ENCODE data around the gene OR8D4. TPM values are rescaled to one million over a fixed set of nuclear protein-coding genes. Genes with fewer than 3 reads are reported as not detected.

The OR8D4 gene
- total RNA-seq, 1 donor from 2014 or later: not detected

DNA sequence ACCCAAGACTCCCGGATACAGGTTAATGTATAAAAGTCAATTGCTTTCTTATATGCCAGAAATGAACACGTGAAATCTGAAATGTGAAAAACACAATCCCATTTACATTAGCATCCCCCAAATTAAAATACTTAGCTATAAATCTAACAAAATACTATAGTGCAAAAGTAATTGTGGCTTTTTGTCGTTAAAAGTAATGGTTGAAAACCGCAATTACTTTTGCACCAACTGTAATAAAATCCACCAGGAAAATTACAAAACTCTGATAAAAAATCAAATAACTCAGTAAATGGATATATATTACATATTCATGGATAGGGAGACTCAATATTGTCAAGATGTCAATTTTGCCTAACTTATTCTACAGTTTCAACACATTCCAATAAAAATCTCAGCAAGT is 21.1 kb upstream of the OR8D4 start:
- Mint-ChIP-seq H3K27me3 (ENCODE audit: low read depth) (peaks cover 4% of the 10 kb centered on the region), H3K4me3 (ENCODE audit: unreplicated experiment) (no peak overlapping the region), H3K36me3 (ENCODE audit: low read depth) (no peaks in the 10 kb centered on the region), H3K4me1 (ENCODE audit: low read depth) (no peaks in the 10 kb centered on the region), H3K27ac (ENCODE audit: unreplicated experiment) (no peak overlapping the region), H3K9me3 (ENCODE audit: low read depth) (peaks cover 8% of the 10 kb centered on the region)
- TF ChIP-seq, protein P1, sequence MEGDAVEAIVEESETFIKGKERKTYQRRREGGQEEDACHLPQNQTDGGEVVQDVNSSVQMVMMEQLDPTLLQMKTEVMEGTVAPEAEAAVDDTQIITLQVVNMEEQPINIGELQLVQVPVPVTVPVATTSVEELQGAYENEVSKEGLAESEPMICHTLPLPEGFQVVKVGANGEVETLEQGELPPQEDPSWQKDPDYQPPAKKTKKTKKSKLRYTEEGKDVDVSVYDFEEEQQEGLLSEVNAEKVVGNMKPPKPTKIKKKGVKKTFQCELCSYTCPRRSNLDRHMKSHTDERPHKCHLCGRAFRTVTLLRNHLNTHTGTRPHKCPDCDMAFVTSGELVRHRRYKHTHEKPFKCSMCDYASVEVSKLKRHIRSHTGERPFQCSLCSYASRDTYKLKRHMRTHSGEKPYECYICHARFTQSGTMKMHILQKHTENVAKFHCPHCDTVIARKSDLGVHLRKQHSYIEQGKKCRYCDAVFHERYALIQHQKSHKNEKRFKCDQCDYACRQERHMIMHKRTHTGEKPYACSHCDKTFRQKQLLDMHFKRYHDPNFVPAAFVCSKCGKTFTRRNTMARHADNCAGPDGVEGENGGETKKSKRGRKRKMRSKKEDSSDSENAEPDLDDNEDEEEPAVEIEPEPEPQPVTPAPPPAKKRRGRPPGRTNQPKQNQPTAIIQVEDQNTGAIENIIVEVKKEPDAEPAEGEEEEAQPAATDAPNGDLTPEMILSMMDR (IDR thresholded peaks at IDR 0.05): no peak
- no peak for DNase-seq (ENCODE audit: low spot score)

DNA sequence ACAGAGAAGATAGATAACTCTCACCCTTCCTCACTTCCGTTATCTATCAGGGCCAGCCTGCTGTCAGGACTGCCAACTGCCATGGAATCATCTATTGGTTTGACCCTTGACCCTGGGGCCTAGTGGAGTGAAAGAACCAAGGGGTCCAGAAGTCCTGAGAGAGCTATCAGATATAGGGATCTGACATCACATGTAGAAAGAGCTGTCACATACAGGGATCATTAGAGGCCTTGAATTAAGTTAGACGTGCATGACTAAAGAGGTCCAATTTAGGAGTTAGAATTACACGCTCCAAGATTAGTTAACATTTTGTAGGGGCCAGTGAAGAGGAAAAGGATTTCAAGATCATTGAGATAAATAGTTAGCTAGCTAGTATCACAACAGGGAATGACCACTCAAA is 16.4 kb upstream of the OR8D4 start, which contains the start of gene TMEM225:
TMEM225 (minus strand) TSS at position 101 of the 400 bp plus-strand sequence. CDS start 245 bp downstream, outside the sequence.
- DNase-seq (ENCODE audit: low spot score): no peak
- H3K9me3 Mint-ChIP-seq (ENCODE audit: low read depth): peaks cover 1% of the 10 kb centered on the region
- no peak within 1 kb of the TSS for H3K27ac Mint-ChIP-seq (ENCODE audit: unreplicated experiment)
- H3K4me1 Mint-ChIP-seq (ENCODE audit: low read depth): no peaks in the 10 kb centered on the region
- H3K36me3 Mint-ChIP-seq (ENCODE audit: low read depth): no peaks in the 10 kb centered on the region
- no peak within 1 kb of the TSS for H3K4me3 Mint-ChIP-seq (ENCODE audit: unreplicated experiment)
- TF ChIP-seq, protein P1 (IDR thresholded peaks at IDR 0.05): no peak
- peaks cover 1% of the 10 kb centered on the region for H3K27me3 Mint-ChIP-seq (ENCODE audit: low read depth)

DNA sequence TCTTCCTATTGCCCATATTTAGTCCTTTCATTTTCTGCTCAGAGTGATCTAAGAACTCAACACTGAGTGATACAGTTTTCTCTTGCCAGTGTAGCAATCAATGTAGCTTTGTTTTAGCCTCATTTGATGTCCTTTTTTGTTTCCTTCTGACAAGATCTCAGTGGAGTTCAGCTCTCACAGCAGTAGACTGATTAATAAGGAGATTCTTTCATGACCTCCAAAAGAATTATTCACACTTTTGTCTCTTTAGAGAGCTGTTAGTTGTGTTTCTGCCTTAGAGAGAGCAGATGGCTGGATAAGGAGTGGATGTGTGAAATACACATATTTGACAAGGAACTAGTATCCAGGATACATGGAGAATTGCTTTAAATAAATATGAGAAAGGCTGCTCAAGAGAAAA is 9.9 kb upstream of the OR8D4 start:
- Mint-ChIP-seq H3K9me3 (ENCODE audit: low read depth) (no peaks in the 10 kb centered on the region), H3K27me3 (ENCODE audit: low read depth) (peaks cover 8% of the 10 kb centered on the region), H3K4me1 (ENCODE audit: low read depth) (no peaks in the 10 kb centered on the region), H3K4me3 (ENCODE audit: unreplicated experiment) (no peak overlapping the region), H3K36me3 (ENCODE audit: low read depth) (no peaks in the 10 kb centered on the region), H3K27ac (ENCODE audit: unreplicated experiment) (no peak overlapping the region)
- DNase-seq (ENCODE audit: low spot score): no peak
- TF ChIP-seq, protein P1 (IDR thresholded peaks at IDR 0.05): no peak

DNA sequence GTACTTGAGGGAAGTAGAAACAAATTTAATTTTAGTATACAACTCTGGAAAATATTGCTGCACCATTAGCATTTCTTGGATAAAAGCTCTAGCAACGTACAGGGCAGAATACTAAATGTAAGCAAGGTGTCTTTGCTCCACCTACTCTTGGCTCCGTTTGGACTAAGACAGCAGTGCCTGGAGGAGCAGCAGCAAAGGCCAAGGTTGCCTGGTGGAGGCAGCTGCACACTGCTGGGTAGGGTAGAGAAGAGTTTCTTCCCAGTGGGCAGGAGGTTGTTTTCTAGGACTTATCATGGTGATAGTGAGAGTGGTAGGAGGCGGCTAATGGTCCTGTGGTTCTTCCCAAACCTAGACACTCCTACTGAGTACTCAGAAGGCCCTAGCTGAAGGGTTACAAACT is 2.2 kb upstream of the OR8D4 start:
- Mint-ChIP-seq H3K27ac (ENCODE audit: unreplicated experiment) (no peak overlapping the region), H3K4me1 (ENCODE audit: low read depth) (no peaks in the 10 kb centered on the region), H3K9me3 (ENCODE audit: low read depth) (no peaks in the 10 kb centered on the region), H3K4me3 (ENCODE audit: unreplicated experiment) (no peak overlapping the region), H3K27me3 (ENCODE audit: low read depth) (no peaks in the 10 kb centered on the region), H3K36me3 (ENCODE audit: low read depth) (no peaks in the 10 kb centered on the region)
- TF ChIP-seq, protein P1 (IDR thresholded peaks at IDR 0.05): no peak
- DNase-seq (ENCODE audit: low spot score): no peak

DNA sequence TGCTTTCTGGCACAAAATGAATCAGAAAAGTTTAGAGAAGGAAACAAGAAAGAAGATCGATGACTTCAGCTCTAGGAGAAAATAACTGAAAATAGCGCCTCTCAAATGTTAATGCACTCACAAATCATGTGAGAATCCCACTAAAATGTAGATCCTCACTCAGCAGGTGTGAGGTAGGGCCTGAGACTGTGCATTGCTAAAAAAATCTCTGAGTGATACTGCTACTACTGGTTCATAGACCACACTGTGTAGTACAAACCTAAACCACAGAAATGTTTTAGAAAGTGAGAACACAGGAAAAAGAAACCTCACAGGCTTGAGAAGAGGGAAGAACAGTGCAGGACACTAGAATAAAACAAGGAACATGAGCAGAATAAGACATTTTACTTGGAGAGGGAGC is 2.0 kb downstream of the OR8D4 start:
- H3K36me3 Mint-ChIP-seq (ENCODE audit: low read depth): no peaks in the 10 kb centered on the region
- H3K27me3 Mint-ChIP-seq (ENCODE audit: low read depth): peaks cover 7% of the 10 kb centered on the region
- H3K9me3 Mint-ChIP-seq (ENCODE audit: low read depth): no peaks in the 10 kb centered on the region
- H3K4me3 Mint-ChIP-seq (ENCODE audit: unreplicated experiment): no peak overlapping the region
- H3K27ac Mint-ChIP-seq (ENCODE audit: unreplicated experiment): no peak overlapping the region
- TF ChIP-seq, protein P1 (IDR thresholded peaks at IDR 0.05): no peak
- no peaks in the 10 kb centered on the region for H3K4me1 Mint-ChIP-seq (ENCODE audit: low read depth)
- DNase-seq (ENCODE audit: low spot score): no peak

Measured in chondrocyte (in vitro differentiated cells).